ENCODE measurements around the gene DCUN1D3.
"Not testable (repeated sequence)": the region's sequence is repeated elsewhere in the genome, so short reads cannot be mapped to it uniquely, and the experiment has no call there.

DCUN1D3 gene

DNA sequence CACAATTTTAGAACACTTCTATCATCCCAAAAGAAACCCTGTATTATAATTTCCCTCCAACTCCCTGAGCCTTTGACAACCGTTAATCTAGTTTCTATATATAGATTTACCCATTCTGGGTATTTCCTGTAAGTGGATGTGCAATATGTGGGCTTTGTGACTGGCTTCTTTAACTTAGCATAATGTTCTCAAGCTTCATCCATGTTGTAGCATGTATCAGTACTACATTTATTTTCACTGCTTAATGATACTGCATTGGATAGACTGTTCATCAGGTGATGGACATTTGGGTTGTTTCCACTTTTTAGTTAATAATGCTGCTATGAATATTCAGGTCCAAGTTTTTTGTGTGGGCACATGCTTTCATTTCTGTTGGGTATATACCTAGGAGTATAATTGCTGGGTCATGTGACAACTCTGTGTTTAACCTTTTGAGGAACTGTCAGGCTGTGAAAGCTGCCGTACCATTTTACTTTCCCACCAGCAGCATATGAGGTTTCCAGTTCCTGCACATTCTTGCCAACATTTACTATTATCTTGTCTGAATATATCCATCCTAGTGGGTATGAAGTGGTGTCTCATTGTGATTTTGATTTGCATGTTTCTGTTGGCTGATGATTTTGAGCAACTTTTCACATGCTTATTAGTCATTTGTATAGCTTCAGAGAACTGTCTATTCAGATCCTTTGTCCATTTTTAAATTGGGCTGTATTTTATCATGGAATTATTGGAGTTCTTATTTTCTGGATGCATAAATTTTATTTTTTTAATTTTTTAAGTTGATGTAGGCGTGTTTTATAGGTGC lies 77.4 kb downstream of the DCUN1D3 start:
- DNase-seq (ENCODE audit: low spot score), result peak; percentile 16

GRCh38 chr16:20821682-20822081 lies 78.5 kb downstream of the DCUN1D3 start:
- DNase-seq (ENCODE audit: low spot score), result no peak

DNA sequence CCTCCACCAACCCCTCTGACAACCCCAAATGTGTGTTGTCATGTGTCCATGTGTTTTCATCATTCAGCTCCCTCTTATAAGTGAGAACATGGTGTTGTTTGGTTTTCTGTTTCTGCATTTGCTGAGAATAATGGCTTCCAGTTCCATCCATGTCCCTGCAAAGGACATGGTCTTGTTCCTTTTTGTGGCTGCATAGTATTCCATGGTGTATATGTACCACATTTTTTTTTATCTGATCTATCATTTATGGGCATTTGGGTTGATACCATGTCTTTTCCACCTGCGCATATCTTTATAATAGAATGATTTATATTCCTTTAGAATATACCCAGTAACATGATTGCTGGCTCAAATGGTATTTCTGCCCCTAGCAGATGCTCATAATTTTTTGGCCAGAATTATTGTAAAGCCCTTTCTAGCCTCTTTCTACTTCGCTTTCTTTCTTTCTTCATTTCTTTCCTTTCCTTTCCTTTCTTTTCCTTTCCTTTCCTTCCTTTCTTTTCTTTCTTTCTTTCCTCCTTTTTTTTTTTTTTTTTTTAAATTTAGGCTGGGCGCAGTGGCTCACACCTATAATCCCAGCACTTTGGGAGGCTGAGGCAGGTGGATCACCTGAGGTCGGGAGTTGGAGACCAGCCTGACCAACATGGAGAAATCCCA lies 81.1 kb downstream of the DCUN1D3 start:
- DNase-seq (ENCODE audit: low spot score), result no peak

DNA sequence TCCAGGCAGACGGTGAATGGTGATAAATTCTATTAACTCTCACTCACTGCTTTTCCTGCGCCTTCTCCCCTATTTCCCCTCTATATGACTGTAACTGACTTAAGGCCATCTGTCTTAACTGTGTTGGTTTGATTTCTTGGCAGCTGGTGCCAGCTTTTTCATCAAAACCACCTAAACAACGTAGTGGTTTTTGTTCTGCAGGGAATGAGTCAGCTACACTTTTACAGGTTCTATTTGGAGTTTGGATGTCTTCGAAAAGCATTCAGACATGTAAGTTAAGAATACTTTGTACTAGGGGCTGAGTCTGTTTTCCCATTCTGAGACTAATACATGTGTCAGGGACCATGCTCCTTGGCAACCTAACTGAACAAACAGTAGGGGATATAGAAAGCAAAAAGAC lies 85.4 kb downstream of the DCUN1D3 start:
- DNase-seq (ENCODE audit: low spot score), result no peak

GRCh38 chr16:20812510-20812909 lies 87.6 kb downstream of the DCUN1D3 start:
- DNase-seq (ENCODE audit: low spot score), result no peak

- no peak for DNase-seq (ENCODE audit: low spot score)
Observed at GRCh38 chr16:20811889-20812439, 88.2 kb downstream of the DCUN1D3 start.

DNA sequence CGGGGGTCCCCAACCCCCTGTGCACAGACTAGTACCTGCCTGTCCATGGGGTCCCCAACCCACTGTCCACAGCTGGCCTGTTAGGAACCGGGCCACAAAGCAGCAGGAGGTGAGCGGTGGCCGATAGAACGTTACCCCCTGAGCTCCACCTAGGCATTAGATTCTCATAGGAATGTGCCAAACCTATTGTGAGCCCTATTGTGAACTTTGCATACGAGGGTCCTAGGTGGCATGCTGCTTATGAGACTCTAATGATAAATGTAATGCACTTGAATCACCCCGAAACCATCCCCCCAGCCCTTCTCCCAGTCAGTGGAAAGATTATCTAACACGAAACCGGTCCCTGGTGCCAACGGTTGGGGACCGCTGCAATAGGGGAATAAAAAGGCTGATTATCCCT lies 92.3 kb downstream of the DCUN1D3 start:
- DNase-seq (ENCODE audit: low spot score), result no peak

- peak; percentile 88 for DNase-seq (ENCODE audit: low spot score)
Observed at GRCh38 chr16:20806168-20807050, 93.7 kb downstream of the DCUN1D3 start, which contains the start of the genes ERI2 and REXO5. Gene ERI2, minus strand, starts transcription at chr16:20806472. Its CDS starts 42 bp downstream, at chr16:20806430. Gene REXO5, plus strand, starts transcription at chr16:20806527. Its CDS starts 427 bp downstream, at chr16:20806954.

- not testable (repeated sequence) for DNase-seq (ENCODE audit: low spot score)
Observed at GRCh38 chr16:20805684-20806167, 94.4 kb downstream of the DCUN1D3 start.

All from putamen (tissue), 1 donor.